GF-D8 (cell line): ENCODE measurements around the gene LRMDA.

ENCODE experiments used
- DNase-seq: peaks from one replicate; lab custom pipeline; 2025; lab: John Stamatoyannopoulos, UW

LRMDA gene

GRCh38 chr10:75672111-75672671 lies 240.8 kb downstream of the LRMDA start:
- no peak for DNase-seq

DNA sequence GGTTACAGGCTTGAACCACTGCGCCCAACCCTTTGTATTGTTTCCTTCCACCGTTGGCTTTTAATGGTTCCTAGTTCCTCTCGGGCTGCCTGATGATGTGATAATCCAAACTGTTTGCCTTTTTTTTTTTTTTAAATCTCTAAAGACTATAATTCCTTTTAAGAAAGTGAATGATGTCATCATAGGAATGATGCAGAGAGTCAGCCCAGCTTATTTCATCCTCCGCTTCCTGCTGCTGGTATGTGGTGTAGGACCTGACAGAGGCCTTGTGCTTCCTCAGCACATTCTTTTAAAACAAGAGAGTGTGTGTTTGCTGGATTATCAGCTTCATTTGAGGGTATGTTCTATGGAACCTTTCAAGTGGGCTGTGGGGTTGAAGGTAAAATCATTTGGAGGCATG lies 241.4 kb downstream of the LRMDA start:
- DNase-seq = no peak

GRCh38 chr10:75677541-75677940 lies 246.1 kb downstream of the LRMDA start:
- no peak for DNase-seq

GRCh38 chr10:75678527-75678926 lies 247.1 kb downstream of the LRMDA start:
- no peak for DNase-seq

- DNase-seq = no peak
These were observed 248.1 kb downstream of the LRMDA start for GRCh38 chr10:75679536-75679935.

GRCh38 chr10:75681334-75681733 lies 249.9 kb downstream of the LRMDA start:
- DNase-seq = no peak

DNA sequence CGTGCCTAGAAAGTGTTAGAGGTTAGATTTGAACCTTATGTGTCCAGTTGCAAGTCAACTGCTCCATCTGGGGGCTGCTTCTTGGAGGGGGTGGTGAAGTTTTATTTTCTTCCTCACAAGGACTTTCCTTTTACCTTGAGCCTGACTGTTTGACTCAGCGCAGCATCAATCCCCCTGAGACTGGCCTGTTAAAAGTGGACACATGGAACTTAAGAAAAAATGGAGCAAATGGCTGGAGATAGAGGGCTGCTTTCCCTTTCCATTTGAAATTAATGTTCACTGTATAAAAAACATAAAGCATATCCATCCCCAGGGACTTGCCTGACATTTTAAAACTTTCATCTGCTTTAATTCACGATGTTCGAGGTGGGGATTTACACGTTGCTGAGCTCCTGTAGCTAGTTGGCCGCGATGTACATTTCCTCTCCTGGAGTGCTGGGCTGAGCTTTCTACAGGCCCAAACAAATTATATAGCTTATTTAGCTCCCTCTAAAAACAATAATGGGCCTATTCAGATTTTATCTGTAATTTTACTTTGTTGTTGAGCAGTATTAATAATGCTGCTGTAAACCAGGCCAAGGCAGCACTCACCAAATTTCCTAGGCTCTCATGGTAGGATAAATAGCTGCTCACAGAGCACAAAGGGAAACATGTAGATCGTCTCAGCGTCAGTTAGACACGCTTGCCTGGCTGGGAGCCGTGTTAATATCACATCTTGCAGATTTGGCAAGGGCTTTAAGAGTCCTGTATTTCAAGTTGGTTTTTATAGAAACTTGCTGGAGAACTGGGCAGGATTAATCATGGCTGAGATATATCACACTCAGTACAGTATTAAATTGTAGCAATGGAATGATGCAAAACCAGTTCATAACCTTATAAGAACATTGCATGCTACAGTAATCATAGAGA lies 251.5 kb downstream of the LRMDA start:
- no peak for DNase-seq

DNA sequence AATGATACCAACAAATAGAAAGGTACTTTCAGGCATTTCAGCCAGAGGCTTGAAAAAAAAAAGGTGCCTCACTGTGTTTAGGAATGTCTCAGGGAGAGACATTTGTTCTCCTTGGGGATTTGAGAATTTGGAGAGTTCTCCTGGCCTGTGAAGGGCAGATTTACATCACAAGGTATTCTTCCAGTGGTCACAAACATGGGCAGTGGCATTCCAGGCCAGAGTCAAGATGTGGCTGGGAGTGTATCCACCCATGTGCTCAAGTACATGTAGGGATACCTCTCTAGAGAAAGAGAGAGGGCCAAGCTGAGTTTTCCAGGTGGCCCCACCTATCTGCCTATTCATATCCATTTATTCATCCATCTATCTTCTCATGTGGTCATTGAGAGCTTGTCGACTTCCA lies 253.8 kb downstream of the LRMDA start:
- no peak for DNase-seq

DNA sequence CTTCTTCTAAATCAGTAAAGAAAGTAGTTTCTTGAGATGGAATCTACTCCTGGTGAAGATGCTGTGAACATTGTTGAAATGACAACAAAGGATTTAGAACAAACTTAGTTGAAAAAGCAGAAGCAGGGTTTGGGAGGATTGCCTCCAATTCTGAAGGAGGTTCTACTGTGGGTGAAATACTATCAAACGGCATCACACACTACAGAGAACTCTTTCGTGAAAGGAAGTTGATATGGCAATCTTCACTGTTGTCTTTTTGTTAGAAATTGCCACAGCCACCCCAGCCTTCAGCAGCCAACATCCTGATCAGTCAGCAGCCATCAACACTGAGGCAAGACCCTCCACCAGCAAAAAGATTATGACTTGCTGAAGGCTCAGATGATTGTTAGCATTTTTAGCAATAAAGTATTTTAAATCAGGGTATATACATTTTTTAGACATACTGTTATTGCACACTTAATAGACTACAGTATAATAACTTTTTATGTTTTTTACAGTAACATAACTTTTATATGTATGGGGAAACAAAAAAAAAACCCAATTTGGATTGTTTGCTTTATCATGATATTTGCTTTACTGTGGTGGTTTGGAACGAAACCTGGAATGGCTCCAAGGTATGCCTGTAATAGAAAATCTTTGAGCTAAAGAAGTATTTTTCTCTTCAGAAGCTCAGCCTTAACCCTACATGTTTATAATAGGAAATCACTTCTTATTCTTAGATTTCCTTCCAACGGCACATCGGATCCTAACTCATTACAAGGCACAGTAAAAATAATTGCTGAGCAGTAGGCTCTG lies 257.3 kb downstream of the LRMDA start:
- DNase-seq = no peak

DNA sequence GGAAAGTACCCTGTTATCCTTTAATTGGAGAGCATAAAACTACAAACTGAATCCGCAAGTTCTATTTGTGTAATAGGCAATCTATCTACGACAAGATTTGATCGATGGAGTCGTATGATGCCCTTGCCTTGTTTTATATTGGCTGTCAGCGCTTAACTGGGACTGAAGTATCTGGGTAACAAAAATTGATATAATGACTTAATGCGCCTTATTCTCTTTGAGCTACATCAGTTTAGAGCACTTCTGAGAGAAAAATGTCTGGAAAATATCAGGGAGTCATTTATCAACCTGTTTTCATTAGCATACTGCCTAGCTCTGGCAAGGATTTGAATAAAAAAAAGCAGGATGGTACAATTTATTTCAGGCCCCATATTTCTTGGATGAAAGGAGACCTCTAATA lies 262.1 kb downstream of the LRMDA start:
- DNase-seq = no peak

DNA sequence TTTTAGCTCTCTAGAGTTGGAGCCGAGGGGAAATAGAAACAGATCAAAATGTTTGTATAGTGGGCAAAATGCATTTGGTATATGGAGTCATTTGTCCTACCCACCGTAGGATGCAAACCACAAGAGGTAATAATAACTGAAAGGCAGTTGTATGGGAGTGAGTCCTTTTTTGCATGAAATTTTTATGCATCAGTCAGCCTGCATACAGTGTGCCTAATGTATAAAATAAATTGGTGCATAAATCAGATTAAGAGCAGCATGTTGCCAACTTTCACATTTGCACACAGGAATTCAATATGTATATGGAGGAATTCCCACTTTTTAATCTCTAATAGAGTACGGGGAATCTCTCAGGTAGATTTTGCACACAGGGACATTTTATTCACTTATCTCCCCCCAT lies 262.8 kb downstream of the LRMDA start:
- no peak for DNase-seq

DNA sequence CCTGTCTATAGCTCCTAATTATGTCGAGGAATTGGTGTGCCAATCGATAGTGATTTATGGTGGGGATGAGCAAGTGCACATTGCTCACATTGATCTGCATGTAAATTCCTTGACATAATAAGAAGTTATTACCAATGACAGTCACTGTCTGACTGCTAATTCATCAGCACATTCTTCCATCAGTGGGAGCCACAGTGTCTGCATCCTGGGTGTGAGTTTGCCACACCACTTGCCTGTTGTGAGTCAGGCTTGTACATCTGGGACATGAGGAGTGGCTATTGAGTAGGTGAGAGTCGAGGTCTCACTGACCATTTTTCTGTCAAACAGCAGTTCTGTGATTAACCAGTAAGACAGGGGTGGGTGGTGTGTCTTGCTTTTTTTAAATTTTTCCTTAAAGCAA lies 263.4 kb downstream of the LRMDA start:
- DNase-seq = no peak

GRCh38 chr10:75695994-75696393 lies 264.6 kb downstream of the LRMDA start:
- DNase-seq = no peak

GRCh38 chr10:75696536-75696935 lies 265.1 kb downstream of the LRMDA start:
- no peak for DNase-seq

DNA sequence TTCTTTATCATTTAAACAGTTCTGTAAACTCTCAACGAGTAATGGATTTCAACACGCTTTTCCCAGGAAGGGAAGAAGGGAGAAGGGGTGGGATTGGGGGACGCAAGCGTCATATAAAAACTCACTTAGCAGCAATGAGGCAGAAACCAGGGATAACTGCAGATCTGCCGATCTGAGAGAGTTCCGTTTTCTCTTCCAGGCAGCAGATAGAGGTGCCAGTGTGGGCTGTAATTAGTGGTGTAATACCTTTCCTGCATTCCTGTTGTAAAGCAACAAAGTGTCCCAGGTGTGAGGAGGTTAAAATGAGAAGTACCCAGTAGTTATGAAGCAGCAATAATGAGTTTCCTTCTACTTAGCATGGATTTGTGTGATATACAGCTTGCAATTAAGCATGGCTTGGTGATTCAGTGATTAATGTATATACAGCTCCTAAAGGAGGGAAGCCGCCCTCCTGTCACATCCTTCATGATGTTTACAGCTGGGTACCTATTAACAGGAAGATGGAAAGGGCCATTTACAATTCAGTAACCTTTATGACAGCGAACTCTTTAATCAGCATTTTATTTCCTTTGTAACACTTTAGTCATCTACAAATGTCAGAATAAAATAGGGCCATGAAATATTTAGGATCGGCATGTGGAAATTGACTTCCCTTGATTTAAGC lies 271.9 kb downstream of the LRMDA start:
- no peak for DNase-seq

DNA sequence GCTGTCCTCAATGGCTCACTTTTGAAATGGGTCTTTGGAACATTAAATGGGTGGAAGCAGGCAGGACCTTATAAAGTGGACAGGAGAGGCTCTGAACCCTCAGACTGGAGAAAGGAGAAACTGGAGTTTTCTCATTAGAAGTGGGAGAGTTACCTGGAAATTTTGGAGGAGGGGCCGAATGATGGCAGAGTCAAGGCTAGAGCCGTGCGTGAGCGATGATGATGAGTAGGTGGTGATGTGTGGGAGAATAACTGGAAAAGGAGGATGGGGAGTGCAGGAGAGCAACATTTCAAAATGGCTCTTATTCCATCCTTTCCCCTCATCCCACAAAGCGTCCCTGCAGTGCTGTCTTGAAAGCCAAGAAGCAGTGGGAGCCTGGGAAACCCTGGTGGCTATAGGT lies 274.0 kb downstream of the LRMDA start:
- DNase-seq = no peak

DNA sequence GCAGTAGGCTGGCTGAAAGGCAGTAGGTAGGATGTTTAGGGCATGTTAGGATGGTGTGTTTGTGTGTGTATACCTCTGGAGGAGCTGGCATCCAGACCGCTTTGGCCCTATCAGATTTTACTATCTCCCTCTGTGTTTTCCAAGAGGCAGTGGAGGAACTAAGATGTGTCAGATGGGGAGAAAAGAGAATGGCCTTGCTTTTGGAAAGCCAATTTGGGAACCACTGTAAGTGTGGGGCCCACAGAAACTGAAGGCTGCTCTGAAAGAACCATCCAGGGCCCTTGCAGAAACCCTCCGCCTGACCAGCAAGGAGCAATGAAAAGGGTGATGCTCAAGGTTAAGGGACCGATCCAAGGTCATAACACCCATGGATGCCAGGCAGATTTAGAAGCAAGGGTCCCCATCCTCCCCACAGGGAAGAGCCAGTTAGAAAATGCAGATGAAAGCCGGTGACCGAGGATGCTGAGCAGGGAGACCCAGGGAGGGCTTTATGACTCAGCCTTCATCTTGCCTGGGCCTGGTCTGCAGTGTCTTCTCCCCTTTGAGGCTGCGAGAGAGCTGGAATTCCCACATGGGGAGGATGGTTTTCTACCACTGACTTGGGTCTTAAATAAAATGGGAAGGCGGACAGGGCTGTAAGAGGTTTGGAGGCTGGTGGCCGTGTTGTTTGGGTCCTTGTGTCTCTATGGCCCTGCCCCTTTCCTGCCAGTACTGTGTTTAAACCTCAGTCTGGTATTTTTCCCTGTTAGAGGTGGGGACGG lies 275.8 kb downstream of the LRMDA start:
- DNase-seq = no peak

DNA sequence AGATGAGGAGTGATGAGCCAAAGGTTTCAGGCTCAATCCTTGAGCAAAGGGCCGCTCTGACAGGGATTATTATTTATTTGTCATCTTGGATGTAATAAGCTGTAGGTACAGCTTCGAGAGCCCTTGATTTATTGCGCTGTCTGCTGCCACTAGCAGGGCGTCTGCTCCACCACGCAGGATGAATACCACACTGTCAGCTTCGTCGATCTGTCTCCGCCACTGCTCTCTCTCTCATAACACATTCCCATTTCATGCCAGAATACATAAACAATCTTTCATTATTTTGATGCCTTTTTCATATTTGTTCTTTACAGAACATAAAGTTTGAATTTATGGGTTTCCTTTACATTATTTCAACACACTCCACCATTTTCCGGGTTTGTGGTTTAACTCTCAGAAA lies 276.6 kb downstream of the LRMDA start:
- no peak for DNase-seq

DNA sequence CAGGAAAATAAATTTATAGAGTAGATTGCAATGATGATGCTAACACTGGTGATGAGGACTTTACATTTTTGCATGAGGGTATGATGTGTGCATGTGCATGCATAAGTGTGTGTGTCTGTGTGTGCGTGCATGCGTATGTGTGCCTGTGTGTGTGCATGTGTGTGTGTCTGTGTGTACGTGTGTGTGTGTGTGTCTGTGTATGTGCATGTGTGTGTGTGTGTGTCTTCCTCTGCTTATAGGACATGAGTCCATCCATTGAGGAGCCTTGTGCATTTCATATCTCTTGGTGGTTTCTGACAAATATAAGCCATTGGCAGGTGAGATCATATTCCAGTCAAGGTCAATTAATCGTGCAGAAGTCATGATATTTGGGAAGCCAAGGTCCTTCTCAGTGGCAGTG lies 277.8 kb downstream of the LRMDA start:
- DNase-seq = no peak

- no peak for DNase-seq
These were observed 278.4 kb downstream of the LRMDA start for GRCh38 chr10:75709811-75710210.

GRCh38 chr10:75712242-75712880 lies 280.9 kb downstream of the LRMDA start:
- DNase-seq = no peak
